ENCODE data around the gene SLC22A14.

DNA sequence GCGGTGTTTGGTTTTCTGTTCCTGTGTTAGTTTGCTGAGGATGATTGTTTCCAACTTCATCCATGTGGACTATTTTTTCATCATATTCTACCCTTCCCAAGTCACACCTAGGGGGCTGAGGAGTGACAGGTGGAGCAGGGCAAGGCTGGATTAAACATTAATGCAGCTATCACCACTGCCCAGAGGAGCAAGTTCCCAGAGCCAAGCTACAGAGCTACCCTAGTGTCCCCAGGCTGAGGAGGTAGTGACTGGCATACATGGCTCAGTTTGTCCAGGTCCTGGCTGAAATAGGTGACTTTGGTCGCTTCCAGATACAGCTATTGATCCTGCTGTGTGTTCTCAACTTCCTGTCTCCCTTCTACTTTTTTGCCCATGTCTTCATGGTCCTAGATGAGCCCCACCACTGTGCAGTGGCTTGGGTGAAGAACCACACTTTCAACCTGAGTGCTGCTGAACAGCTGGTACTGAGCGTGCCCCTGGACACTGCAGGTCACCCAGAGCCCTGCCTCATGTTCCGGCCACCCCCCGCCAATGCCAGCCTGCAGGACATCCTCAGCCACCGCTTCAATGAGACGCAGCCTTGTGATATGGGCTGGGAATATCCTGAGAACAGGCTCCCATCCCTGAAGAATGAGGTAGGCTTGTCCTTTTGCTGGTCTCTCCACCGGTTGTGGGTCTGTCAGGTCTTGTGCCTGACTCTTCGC lies 16.3 kb upstream of the SLC22A14 start, which contains the start of gene SLC22A13:
- TF ChIP-seq, protein P1, sequence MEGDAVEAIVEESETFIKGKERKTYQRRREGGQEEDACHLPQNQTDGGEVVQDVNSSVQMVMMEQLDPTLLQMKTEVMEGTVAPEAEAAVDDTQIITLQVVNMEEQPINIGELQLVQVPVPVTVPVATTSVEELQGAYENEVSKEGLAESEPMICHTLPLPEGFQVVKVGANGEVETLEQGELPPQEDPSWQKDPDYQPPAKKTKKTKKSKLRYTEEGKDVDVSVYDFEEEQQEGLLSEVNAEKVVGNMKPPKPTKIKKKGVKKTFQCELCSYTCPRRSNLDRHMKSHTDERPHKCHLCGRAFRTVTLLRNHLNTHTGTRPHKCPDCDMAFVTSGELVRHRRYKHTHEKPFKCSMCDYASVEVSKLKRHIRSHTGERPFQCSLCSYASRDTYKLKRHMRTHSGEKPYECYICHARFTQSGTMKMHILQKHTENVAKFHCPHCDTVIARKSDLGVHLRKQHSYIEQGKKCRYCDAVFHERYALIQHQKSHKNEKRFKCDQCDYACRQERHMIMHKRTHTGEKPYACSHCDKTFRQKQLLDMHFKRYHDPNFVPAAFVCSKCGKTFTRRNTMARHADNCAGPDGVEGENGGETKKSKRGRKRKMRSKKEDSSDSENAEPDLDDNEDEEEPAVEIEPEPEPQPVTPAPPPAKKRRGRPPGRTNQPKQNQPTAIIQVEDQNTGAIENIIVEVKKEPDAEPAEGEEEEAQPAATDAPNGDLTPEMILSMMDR (IDR thresholded peaks at IDR 0.05), result no peak
- TF ChIP-seq POLR2A (IDR thresholded peaks at IDR 0.05; ENCODE audit: low read depth) (no peak), EP300 (IDR thresholded peaks at IDR 0.05) (no peak), POLR2AphosphoS5 (IDR thresholded peaks at IDR 0.05) (no peak)
